8988T (cell line): ENCODE data around the gene TBC1D10B.
"Not testable (repeated sequence)": the region's sequence is repeated elsewhere in the genome, so short reads cannot be mapped to it uniquely, and the experiment has no call there.

Experiments
- DNase-seq: peaks from one replicate; pipeline ENCODE4 v3.0.0; 2011

The TBC1D10B gene

DNA sequence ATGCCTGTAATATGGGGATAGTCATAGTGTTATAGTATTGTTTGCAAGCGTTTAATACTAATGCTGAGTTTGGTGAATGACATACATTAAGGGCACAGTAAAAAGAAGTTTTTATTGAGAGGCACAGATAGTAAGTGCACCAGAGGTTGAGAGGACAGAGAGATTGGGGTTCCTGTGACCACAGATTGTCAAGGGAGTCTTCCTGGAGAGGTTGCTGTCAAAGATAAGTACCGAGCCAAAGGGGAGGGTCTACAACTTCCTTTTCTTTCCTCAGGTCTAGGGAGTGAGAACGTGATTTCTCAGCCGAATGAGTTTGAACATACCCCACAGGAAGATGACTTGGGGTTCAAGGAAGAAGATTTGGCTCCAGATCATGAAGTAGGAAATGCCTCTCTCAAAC is 26.8 kb upstream of the TBC1D10B start:
- no peak for DNase-seq

- not testable (repeated sequence) for DNase-seq
These were observed 26.3 kb upstream of the TBC1D10B start for GRCh38 chr16:30396627-30397026.

DNA sequence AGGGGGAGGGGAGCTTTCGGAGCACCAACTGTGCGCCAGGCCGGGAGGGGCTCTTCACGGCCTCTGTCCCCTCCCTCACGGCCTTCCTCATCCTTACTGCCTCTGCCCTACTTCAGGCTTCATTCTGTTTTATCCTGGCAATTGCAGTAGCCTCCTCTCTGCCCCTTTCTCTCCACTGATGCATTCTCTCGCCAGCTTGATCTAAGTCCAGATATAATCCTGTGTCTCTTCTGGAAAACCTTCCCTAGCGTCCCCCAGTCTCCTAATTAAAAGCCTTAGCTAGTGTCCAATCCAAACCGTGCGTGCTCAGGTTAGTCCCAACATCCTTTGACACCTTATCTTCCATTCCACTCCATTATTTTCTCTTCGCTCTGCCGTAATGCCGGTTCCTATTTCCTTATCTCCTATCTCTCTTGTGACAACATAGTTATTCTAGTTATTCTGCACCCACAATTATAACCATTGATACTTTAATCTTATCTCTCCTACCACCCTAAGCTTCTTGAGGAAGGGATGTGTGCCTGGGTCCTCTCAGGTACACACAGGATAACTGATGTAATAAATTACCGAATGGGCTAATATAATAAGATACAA is 25.8 kb upstream of the TBC1D10B start:
- DNase-seq: no peak

- DNase-seq: peak; percentile 65
These were observed 25.1 kb upstream of the TBC1D10B start, which contains the start of gene ZNF48 for GRCh38 chr16:30395155-30395991. Gene ZNF48, plus strand, starts transcription at chr16:30395420. Its CDS starts 375 bp downstream, at chr16:30395795.

GRCh38 chr16:30394592-30395154 is 24.4 kb upstream of the TBC1D10B start:
- no peak for DNase-seq

DNA sequence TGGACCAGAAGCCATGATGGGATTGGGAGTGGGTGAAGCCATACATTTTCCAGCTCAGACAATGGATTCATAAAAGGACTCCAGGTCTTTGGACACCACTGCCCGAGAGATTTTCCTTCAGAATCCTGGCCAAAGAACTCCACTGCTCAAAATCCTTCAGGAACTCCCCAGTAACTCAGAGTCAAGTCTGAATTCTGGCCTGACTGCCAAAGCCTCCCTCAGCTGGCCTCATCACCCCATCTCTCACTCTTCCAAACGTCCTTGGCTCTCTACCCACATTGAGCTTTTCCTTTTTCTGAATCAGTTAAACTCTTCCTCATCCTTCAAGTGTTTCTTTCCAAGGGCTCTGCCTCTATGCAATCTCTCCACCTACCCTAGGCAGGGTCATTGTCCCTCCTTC is 13.2 kb upstream of the TBC1D10B start:
- DNase-seq: no peak

DNA sequence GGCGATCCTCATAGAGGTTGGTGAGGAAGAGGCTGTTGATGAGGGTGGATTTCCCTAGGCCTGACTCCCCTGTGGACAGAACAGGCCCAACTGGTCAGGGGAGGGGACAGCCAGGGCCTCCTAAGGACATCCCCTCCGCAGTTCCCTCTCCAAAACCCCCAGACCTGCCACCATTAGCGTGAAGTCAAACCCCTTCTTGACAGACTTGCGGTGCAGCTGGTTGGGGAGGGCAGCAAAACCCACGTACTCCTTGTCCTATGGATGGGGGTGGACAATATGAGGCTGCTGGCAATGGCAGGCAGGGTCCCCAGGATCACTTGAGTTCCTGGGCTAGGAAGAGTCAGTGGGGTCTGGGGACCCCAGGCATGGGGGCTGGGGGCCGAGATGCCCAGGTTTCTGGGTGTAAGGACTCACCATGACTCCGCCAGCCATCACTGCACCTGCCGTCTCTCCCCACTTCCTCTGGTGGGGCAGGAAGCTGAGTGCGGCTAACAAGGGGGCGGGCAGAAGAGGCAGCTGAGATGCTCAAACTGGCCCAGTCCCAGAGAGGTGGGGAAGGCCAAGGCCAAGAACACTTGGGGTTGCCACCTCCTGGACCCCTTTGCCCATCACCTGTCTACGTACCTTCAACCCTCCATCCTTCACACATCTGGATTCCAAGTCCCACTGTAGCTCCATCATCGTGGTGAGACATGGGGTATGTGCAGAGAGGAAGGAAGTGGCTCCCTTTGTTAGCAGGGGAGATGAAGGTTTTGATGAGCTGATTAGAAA is 12.0 kb upstream of the TBC1D10B start, which contains the start of gene SEPTIN1:
Gene SEPTIN1 (minus strand): TSS at position 451 of the 771 bp plus-strand sequence. CDS start 19 bp downstream, at position 432.
- no peak for DNase-seq

- no peak for DNase-seq
These were observed 11.2 kb upstream of the TBC1D10B start for GRCh38 chr16:30381291-30382041.

DNA sequence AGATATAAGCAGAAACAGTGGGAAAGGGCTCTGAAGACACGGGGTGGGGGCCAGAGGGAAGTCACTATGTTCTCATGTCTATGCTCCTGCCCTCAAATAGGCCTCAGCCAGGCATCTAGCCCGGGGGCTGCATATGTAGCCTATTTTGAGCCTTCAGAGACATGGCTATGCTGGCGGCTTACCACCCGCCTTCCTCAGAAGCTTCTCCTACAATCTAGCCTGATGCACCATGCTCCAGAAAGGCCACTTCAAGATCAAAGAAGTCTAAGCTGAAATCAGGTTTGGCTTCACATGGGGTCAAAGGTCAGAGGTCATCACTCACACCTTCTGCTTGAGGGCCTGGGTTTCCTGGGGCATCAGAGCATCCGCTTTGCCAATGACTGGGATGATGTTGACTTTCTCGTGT is 10.5 kb upstream of the TBC1D10B start:
- DNase-seq: no peak

- no peak for DNase-seq
These were observed 9.9 kb upstream of the TBC1D10B start for GRCh38 chr16:30380072-30380802.

DNA sequence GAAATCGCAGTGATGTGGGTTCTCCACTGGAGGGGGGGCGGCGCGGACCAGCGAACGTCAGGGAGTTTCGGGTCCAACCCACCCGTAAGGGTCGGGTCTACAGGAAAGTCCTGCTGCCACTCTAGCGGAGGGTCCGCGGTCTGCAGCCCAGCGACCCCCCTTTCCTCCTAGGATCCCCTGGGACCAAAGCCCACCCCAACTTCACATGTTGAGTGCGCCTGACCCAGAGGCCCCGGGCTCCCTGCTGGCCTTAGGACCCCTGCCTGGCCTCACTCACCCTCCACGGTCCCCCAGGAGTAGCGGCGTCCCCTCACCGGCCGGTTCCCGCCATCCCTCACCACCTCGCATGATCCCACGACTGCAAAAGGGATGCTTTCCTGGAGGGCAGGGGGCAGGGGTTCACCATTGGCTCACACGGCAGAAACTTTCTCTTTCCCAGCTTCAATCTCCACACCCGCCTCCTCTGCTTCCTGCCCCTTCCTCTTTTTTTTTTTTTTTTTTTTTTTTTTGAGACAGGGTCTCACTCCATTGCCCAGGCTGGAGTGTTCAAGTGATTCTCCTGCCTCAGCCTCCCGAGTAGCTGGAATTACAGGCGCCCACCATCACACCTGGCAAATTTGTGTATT is 9.0 kb upstream of the TBC1D10B start:
- DNase-seq: no peak

- peak; percentile 90 for DNase-seq
These were observed 8.2 kb upstream of the TBC1D10B start for GRCh38 chr16:30378236-30379157.

- peak; percentile 58 for DNase-seq
These were observed 7.5 kb upstream of the TBC1D10B start for GRCh38 chr16:30377812-30378235.

DNA sequence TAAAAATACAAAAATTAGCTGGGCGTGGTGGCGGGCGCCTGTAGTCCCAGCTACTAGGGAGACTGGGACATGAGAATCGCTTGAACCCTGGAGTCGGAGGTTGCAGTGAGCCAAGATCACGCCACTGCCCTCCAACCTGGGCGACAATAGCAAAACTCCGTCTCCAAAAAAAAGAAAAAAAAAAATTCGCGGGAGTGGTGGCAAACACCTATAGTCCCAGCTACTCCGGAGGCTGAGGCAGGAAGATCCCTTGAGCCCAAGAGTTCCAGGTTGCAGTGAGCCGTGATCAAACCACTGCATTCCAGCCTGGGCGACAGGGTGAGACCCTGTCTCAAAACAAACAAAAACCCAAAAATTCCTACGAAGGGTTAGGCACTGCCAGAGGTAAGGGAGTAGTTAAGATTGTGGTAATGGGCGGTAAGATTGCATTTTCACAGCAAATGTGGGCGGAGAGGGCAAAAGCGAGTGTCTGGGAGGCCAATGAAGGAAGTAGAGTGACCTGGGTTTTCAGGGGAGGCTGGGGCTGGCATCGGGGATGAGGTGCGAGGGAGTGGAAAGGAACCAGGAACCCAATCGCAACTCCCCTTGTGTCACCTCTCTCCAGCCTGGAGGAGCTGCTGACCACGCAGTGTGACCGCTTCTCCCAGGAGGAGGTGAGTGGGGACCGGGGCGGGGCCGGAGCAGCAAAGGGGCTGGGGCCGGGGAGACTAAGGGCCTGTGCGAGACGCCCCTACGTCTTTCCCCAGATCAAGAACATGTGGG is 6.9 kb upstream of the TBC1D10B start:
- no peak for DNase-seq

- DNase-seq: no peak
These were observed 6.2 kb upstream of the TBC1D10B start for GRCh38 chr16:30376461-30376902.

DNA sequence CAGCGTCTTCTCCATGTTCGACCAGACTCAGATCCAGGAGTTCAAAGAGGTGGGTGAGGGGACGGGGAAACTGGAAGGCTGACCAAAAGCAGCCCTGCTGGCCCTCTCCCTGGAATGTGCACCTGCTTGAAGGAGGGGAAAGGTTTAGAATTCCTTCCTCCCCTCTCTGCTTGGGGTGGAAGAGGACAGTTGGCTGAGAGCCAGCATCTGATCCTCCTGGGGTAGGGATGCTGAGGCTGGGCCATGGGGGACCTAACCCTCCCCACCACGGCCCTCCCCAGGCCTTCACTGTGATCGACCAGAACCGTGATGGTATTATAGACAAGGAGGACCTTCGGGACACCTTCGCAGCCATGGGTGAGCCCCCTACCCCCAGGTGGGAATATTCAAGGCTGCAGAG is 5.6 kb upstream of the TBC1D10B start:
- no peak for DNase-seq

DNA sequence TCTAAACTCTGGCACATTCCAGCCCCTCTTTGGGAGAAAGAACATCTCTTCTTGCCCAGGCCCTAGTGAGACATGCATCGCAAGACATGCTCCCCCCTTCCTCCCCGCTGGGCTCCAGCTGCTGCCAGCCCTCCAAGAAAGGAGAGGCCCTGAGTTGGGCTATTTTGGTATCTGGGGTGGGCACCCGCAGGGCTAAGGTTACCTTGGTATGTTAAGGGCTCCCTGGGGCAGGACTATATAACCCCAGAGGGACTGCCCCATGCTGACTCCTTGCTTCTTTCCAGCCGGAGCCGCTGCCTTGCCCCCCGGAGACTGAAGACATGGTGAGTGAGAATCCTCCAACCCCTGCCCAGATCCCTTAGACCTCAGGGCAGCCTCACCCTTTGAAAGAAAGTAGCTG is 4.2 kb upstream of the TBC1D10B start, which contains the start of gene MYL11:
Gene MYL11 (plus strand): TSS at position 265 of the 400 bp plus-strand sequence. CDS start 56 bp downstream, at position 321.
- no peak for DNase-seq

- DNase-seq: no peak
These were observed 2.4 kb upstream of the TBC1D10B start for GRCh38 chr16:30372725-30373124.
